GM12878 (cell line): ENCODE measurements around the gene RAF1.

Experiments
- CREB1 ChIP-seq: IDR thresholded peaks from 2 replicates; pipeline ENCODE4 v1.6.1; 2012; ENCODE audit warnings: low read depth, mild to moderate bottlenecking, inconsistent platforms
- EED ChIP-seq: sonication (generic); IDR thresholded peaks from 2 replicates; pipeline ENCODE4 v1.6.1; 2016; ENCODE audit warnings: antibody characterized with exemption, low read depth
- ESRRA ChIP-seq: IDR thresholded peaks from 2 replicates; pipeline ENCODE4 v1.6.1; 2012; ENCODE audit warnings: mild to moderate bottlenecking, low read length, improper control_type of control experiment
- JUND ChIP-seq: IDR thresholded peaks from 2 replicates; pipeline ENCODE4 v1.6.1; 2012; ENCODE audit warnings: low read depth, mild to moderate bottlenecking, low read length, improper control_type of control experiment, moderate library complexity
- POLR2A ChIP-seq: IDR thresholded peaks from 2 replicates; pipeline ENCODE4 v1.6.1; 2011; ENCODE audit warnings: low read depth, mild to moderate bottlenecking, low read length
- SREBF2 ChIP-seq: IDR thresholded peaks from 2 replicates; pipeline ENCODE4 v1.6.1; 2012; ENCODE audit warnings: mild to moderate bottlenecking, low read length
- ZNF622 ChIP-seq: fragments of 450-650 bp; IDR thresholded peaks from 2 replicates; pipeline ENCODE4 v1.6.1; 2017; ENCODE audit warnings: mild to moderate bottlenecking, inconsistent platforms
- TF ChIP-seq, protein P1 (sequence below): IDR thresholded peaks from 2 replicates; pipeline ENCODE4 v1.6.1; 2012; ENCODE audit warnings: low read depth, low read length, improper control_type of control experiment

DNA sequence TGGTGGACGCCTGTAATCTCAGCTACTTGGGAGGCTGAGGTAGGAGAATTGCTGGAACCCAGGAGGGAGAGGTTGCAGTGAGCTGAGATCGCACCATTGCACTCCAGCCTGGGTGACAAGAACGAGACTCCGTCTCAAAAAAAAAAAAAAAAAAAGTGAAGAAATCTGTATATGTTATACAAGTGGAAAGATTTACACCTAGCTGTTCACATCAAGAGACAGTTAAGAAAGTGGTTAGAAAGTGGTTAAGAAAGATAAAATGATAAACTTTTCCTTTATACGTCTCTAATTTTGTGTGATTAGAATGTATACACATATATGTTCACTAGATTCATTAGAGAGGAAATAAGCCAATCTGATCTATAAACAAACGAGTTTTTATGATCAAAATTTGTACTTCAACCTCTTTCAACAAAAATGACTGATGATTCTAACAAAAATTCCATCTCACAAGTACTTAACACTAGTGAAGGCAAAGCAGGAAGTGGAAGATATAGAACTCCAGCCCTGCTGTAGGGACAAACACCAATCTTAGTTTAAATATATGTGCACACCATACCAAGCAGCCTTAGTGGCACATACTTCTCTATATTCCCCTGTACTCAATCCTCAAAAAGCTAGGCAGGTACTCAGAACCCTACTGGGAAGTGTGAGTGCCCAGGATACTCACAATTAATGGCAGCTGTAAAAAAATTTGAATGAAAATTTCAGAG lies 51.2 kb downstream of the RAF1 start:
- TF ChIP-seq CREB1 = no peak
- TF ChIP-seq, protein P1, sequence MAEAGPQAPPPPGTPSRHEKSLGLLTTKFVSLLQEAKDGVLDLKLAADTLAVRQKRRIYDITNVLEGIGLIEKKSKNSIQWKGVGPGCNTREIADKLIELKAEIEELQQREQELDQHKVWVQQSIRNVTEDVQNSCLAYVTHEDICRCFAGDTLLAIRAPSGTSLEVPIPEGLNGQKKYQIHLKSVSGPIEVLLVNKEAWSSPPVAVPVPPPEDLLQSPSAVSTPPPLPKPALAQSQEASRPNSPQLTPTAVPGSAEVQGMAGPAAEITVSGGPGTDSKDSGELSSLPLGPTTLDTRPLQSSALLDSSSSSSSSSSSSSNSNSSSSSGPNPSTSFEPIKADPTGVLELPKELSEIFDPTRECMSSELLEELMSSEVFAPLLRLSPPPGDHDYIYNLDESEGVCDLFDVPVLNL = no peak
- no peak for TF ChIP-seq EED
- TF ChIP-seq SREBF2 = no peak
- TF ChIP-seq ZNF622 = no peak
- no peak for TF ChIP-seq ESRRA
- TF ChIP-seq JUND = no peak
- TF ChIP-seq POLR2A = no peak
